IMR-90 (cell line): ENCODE data around the gene TMPRSS3.

Experiments used
- CEBPB ChIP-seq: IDR thresholded peaks from 2 replicates; pipeline ENCODE4 v1.6.1; 2012; ENCODE audit warnings: low read depth, low read length, improper control_type of control experiment
- CTCF ChIP-seq: conservative IDR thresholded peaks from 2 replicates; pipeline ENCODE4 v1.5.1; 2012; ENCODE audit warnings: mild to moderate bottlenecking, low read depth, low read length, improper control_type of control experiment
- FOS ChIP-seq: fragments of 150-350 bp; IDR thresholded peaks from 2 replicates; pipeline ENCODE4 v1.6.1; 2016; ENCODE audit warnings: low read depth, low read length
- MAFK ChIP-seq: IDR thresholded peaks from 2 replicates; pipeline ENCODE4 v1.6.1; 2012; ENCODE audit warnings: low read depth, low read length, improper control_type of control experiment
- MAZ ChIP-seq: IDR thresholded peaks from 2 replicates; pipeline ENCODE4 v1.6.1; 2012; ENCODE audit warnings: low read depth, mild to moderate bottlenecking, low read length, improper control_type of control experiment, moderate library complexity, borderline replicate concordance
- NFE2L2 ChIP-seq: fragments of 150-350 bp; IDR thresholded peaks from 2 replicates; pipeline ENCODE4 v1.6.1; 2016; ENCODE audit warnings: low read depth, mild to moderate bottlenecking, low read length
- POLR2A ChIP-seq: IDR thresholded peaks from 2 replicates; pipeline ENCODE4 v1.6.1; 2012; ENCODE audit warnings: mild to moderate bottlenecking, low read depth, low read length
- RAD21 ChIP-seq: IDR thresholded peaks from 2 replicates; pipeline ENCODE4 v1.6.1; 2012; ENCODE audit warnings: low read length, improper control_type of control experiment
- RCOR1 ChIP-seq: IDR thresholded peaks from 2 replicates; pipeline ENCODE4 v1.6.1; 2012; ENCODE audit warnings: mild to moderate bottlenecking, low read length, improper control_type of control experiment; ENCODE audit not compliant: insufficient replicate concordance
- TF ChIP-seq, protein P1 (sequence below): fragments of 150-350 bp; IDR thresholded peaks from 2 replicates; pipeline ENCODE4 v1.6.1; 2017; ENCODE audit warnings: mild to moderate bottlenecking, antibody characterized with exemption, low read length, low read depth

DNA sequence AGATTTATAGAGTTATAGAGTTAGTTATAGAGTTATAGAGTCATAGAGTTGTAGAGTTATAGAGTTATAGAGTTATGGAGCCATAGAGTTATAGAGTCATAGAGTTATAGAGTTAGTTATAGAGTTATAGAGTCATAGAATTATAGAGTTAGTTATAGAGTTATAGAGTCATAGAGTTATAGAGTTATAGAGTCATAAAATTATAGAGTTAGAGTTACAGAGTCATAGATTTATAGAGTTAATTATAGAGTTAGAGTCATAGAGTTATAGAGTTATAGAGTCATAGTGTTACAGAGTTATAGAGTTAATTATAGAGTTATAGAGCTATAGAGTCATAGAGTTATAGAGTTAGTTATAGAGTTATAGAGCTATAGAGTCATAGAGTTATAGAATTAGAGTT, 40.0 kb upstream of the TMPRSS3 start:
- TF ChIP-seq MAFK (no peak), CTCF (no peak), RAD21 (no peak), MAZ (no peak), FOS (no peak), NFE2L2 (no peak), POLR2A (no peak), RCOR1 (no peak), CEBPB (no peak)
- TF ChIP-seq, protein P1, sequence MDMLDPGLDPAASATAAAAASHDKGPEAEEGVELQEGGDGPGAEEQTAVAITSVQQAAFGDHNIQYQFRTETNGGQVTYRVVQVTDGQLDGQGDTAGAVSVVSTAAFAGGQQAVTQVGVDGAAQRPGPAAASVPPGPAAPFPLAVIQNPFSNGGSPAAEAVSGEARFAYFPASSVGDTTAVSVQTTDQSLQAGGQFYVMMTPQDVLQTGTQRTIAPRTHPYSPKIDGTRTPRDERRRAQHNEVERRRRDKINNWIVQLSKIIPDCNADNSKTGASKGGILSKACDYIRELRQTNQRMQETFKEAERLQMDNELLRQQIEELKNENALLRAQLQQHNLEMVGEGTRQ = no peak
